G401.6 (cell line): ENCODE results near the gene RHOBTB3.

ENCODE experiments used
- FAIRE-seq: peaks from 2 replicates; lab custom pipeline; 2012; peaks lifted over from hg19 to GRCh38; lab: Jason Lieb, UNC

The RHOBTB3 gene

GRCh38 chr5:95731571-95732554 lies 727 bp downstream of the RHOBTB3 start:
- no peak for FAIRE-seq

GRCh38 chr5:95733107-95733665 lies 2.0 kb downstream of the RHOBTB3 start:
- no peak for FAIRE-seq

GRCh38 chr5:95734187-95734586 lies 3.1 kb downstream of the RHOBTB3 start:
- no peak for FAIRE-seq

GRCh38 chr5:95734906-95735305 lies 3.8 kb downstream of the RHOBTB3 start:
- FAIRE-seq: no peak

- no peak for FAIRE-seq
These were observed 4.3 kb downstream of the RHOBTB3 start for GRCh38 chr5:95735406-95735805.

GRCh38 chr5:95738072-95738471 lies 6.9 kb downstream of the RHOBTB3 start:
- no peak for FAIRE-seq

- FAIRE-seq: no peak
These were observed 7.7 kb downstream of the RHOBTB3 start for GRCh38 chr5:95738834-95739233.

GRCh38 chr5:95739857-95740256 lies 8.7 kb downstream of the RHOBTB3 start:
- no peak for FAIRE-seq

- FAIRE-seq: no peak
These were observed 10.3 kb downstream of the RHOBTB3 start for GRCh38 chr5:95741458-95741857.

GRCh38 chr5:95743232-95743631 lies 12.1 kb downstream of the RHOBTB3 start:
- no peak for FAIRE-seq

GRCh38 chr5:95743877-95744276 lies 12.7 kb downstream of the RHOBTB3 start:
- FAIRE-seq: no peak

- no peak for FAIRE-seq
These were observed 15.1 kb downstream of the RHOBTB3 start for GRCh38 chr5:95746194-95746593.

GRCh38 chr5:95746722-95747679 lies 15.9 kb downstream of the RHOBTB3 start:
- FAIRE-seq: no peak

- FAIRE-seq: no peak
These were observed 17.0 kb downstream of the RHOBTB3 start for GRCh38 chr5:95748133-95748532.

GRCh38 chr5:95754545-95754944 lies 23.4 kb downstream of the RHOBTB3 start:
- FAIRE-seq: no peak

- FAIRE-seq: no peak
These were observed 27.9 kb downstream of the RHOBTB3 start for GRCh38 chr5:95759005-95759404.

- no peak for FAIRE-seq
These were observed 28.5 kb downstream of the RHOBTB3 start for GRCh38 chr5:95759634-95760033.

GRCh38 chr5:95760273-95761191 lies 29.4 kb downstream of the RHOBTB3 start:
- no peak for FAIRE-seq

- FAIRE-seq: no peak
These were observed 30.9 kb downstream of the RHOBTB3 start for GRCh38 chr5:95761771-95762651.

- FAIRE-seq: no peak
These were observed 31.5 kb downstream of the RHOBTB3 start for GRCh38 chr5:95762652-95763041.
